Vagina (tissue), 2 donors: ENCODE data around the gene CASZ1.

Experiments used
- CTCF ChIP-seq, 3 experiments: fragments of 450-650 bp in 2 of 3; fragments of 200-600 bp in 1 of 3; sonication (generic) in 1 of 3; IDR thresholded peaks; one replicate each; pipeline ENCODE4 v1.5.1; 2017 to 2019; ENCODE audit warnings: antibody characterized with exemption in 3 of 3, mild to moderate bottlenecking in 2 of 3, moderate library complexity in 2 of 3
- POLR2A ChIP-seq, 2 donors: fragments of 450-650 bp; IDR thresholded peaks; one replicate each; pipeline ENCODE4 v1.6.1; 2017; ENCODE audit warnings: antibody characterized with exemption in 2 of 2, mild to moderate bottlenecking in 2 of 2, moderate library complexity in 2 of 2
- POLR2AphosphoS5 ChIP-seq, 2 donors: sonication (generic); formaldehyde crosslinking; IDR thresholded peaks; one replicate each; pipeline ENCODE4 v1.9.0; 2017; ENCODE audit warnings: antibody characterized with exemption in 2 of 2, mild to moderate bottlenecking in 2 of 2, low read depth in 1 of 2; ENCODE audit not compliant: insufficient read depth in 1 of 2

GRCh38 chr1:10593750-10594149 lies 202.7 kb downstream of the CASZ1 start:
- TF ChIP-seq POLR2A (IDR thresholded peaks at IDR 0.05) (no peak), CTCF (IDR thresholded peaks at IDR 0.05) (no peak), POLR2AphosphoS5 (IDR thresholded peaks at IDR 0.05; ENCODE audit: insufficient read depth in 1 of 2, low read depth in 1 of 2) (no peak)
